Measurements from ENCODE around the gene PTPRQ.

PTPRQ gene

GRCh38 chr12:80702889-80703805 lies 259.1 kb downstream of the PTPRQ start:
- DNase-seq (ENCODE audit: low spot score) = no peak

- no peak for DNase-seq (ENCODE audit: low spot score)
Observed at GRCh38 chr12:80704420-80704819, 260.4 kb downstream of the PTPRQ start.

- no peak for DNase-seq (ENCODE audit: low spot score)
Observed at GRCh38 chr12:80707126-80707829, 263.2 kb downstream of the PTPRQ start, which contains the start of gene MYF6. MYF6 (plus strand) TSS chr12:80707634; CDS start chr12:80707720, 86 bp downstream.

GRCh38 chr12:80707830-80708258 lies 263.8 kb downstream of the PTPRQ start:
- peak; percentile 47 for DNase-seq (ENCODE audit: low spot score)

GRCh38 chr12:80708259-80708974 lies 264.4 kb downstream of the PTPRQ start:
- no peak for DNase-seq (ENCODE audit: low spot score)

- no peak for DNase-seq (ENCODE audit: low spot score)
Observed at GRCh38 chr12:80708975-80709328, 264.9 kb downstream of the PTPRQ start.

- peak; percentile 44 for DNase-seq (ENCODE audit: low spot score)
Observed at GRCh38 chr12:80709811-80710726, 266.0 kb downstream of the PTPRQ start.

- DNase-seq (ENCODE audit: low spot score) = no peak
Observed at GRCh38 chr12:80710727-80711449, 266.9 kb downstream of the PTPRQ start.

- DNase-seq (ENCODE audit: low spot score) = no peak
Observed at GRCh38 chr12:80711866-80712265, 267.8 kb downstream of the PTPRQ start.

- DNase-seq (ENCODE audit: low spot score) = no peak
Observed at GRCh38 chr12:80712866-80713265, 268.8 kb downstream of the PTPRQ start.

- DNase-seq (ENCODE audit: low spot score) = no peak
Observed at GRCh38 chr12:80713419-80713818, 269.4 kb downstream of the PTPRQ start.

- peak; percentile 41 for DNase-seq (ENCODE audit: low spot score)
Observed at GRCh38 chr12:80714055-80714454, 270.0 kb downstream of the PTPRQ start.

GRCh38 chr12:80714846-80715245 lies 270.8 kb downstream of the PTPRQ start:
- DNase-seq (ENCODE audit: low spot score) = no peak

GRCh38 chr12:80715713-80716249 lies 271.7 kb downstream of the PTPRQ start:
- DNase-seq (ENCODE audit: low spot score) = peak; percentile 6

GRCh38 chr12:80716696-80717469 lies 272.8 kb downstream of the PTPRQ start, which contains the start of gene MYF5:
MYF5 (plus strand) TSS chr12:80716912; CDS start chr12:80717064, 152 bp downstream.
- DNase-seq (ENCODE audit: low spot score) = peak; percentile 8

- DNase-seq (ENCODE audit: low spot score) = no peak
Observed at GRCh38 chr12:80717856-80718255, 273.8 kb downstream of the PTPRQ start.

- no peak for DNase-seq (ENCODE audit: low spot score)
Observed at GRCh38 chr12:80720516-80720915, 276.5 kb downstream of the PTPRQ start.

- no peak for DNase-seq (ENCODE audit: low spot score)
Observed at GRCh38 chr12:80721326-80721725, 277.3 kb downstream of the PTPRQ start.

All from iPS-NIHi11 (cell line).